H1 (cell line): Measurements from ENCODE around the gene LBX2. TPM values are rescaled to one million over a fixed set of nuclear protein-coding genes. Genes with fewer than 3 reads are reported as not detected.

Experiments used
- CTCF ChIA-PET: fragments of 300-600 bp; sonication (Branson Sonifier 250); formaldehyde crosslinking; loops from one replicate; lab custom pipeline; 2021; ENCODE audit not compliant: partially characterized antibody; lab: Charles Lee
- POLR2A ChIA-PET: fragments of 300-600 bp; sonication (Branson Sonifier 250); formaldehyde crosslinking; loops from one replicate; lab custom pipeline; 2021; ENCODE audit warnings: inconsistent platforms; ENCODE audit not compliant: partially characterized antibody; lab: Charles Lee
- DNase-seq, 2 experiments: peaks; one replicate each; pipeline versions ENCODE4 v3.0.0 to v3.0.0-alpha.2; 2010 to 2022; ENCODE audit warnings: low spot score in 2 of 2, low read depth in 1 of 2, mixed read lengths in 1 of 2
- FAIRE-seq: peaks from 2 replicates; lab custom pipeline; 2011; peaks lifted over from hg19 to GRCh38; lab: Jason Lieb, UNC
- H2AFZ ChIP-seq: 2 replicates; pipeline ENCODE4 v1.8.1; 2012; ENCODE audit warnings: low read length, inconsistent platforms
- H2AK5ac ChIP-seq: 2 replicates; pipeline ENCODE4 v1.6.1; 2013; ENCODE audit warnings: low read depth, low read length
- H2BK120ac ChIP-seq: replicated peaks from 2 replicates; pipeline ENCODE3; 2013; ENCODE audit warnings: low read depth, low read length, inconsistent platforms
- H2BK12ac ChIP-seq: 2 replicates; pipeline ENCODE4 v1.6.1; 2013; ENCODE audit warnings: low read depth, low read length
- H2BK15ac ChIP-seq: 2 replicates; pipeline ENCODE4 v1.6.1; 2013; ENCODE audit warnings: low read length
- H2BK20ac ChIP-seq: 2 replicates; pipeline ENCODE4 v1.6.1; 2013; ENCODE audit warnings: low read length
- H2BK5ac ChIP-seq: 2 replicates; pipeline ENCODE4 v1.6.1; 2013; ENCODE audit warnings: low read depth, low read length
- H3K14ac ChIP-seq: 2 replicates; pipeline ENCODE4 v1.6.1; 2013; ENCODE audit warnings: inconsistent platforms; ENCODE audit not compliant: insufficient read length
- H3K18ac ChIP-seq: 2 replicates; pipeline ENCODE4 v1.6.1; 2013; ENCODE audit warnings: low read length; ENCODE audit errors: extremely low read depth
- H3K23ac ChIP-seq: 2 replicates; pipeline ENCODE4 v1.6.1; 2013; ENCODE audit warnings: inconsistent platforms; ENCODE audit not compliant: insufficient read length
- H3K23me2 ChIP-seq: 2 replicates; pipeline ENCODE4 v1.6.1; 2013; ENCODE audit warnings: low read depth, low read length
- H3K27ac ChIP-seq: 2 replicates; pipeline ENCODE4 v1.6.1; 2011; ENCODE audit warnings: low read depth, low read length, inconsistent platforms
- H3K27me3 ChIP-seq, 4 experiments: replicated peaks in 1 of 4; 1 replicate in 1 of 4; 2 replicates in 3 of 4; pipeline versions ENCODE4 v1.6.1 to v1.8.1; 2011 to 2013; ENCODE audit warnings: low read length in 3 of 4, mild to moderate bottlenecking in 3 of 4, inconsistent platforms in 2 of 4, mixed read lengths in 2 of 4, moderate library complexity in 1 of 4; ENCODE audit not compliant: control insufficient read depth in 3 of 4, insufficient read depth in 3 of 4; ENCODE audit errors: extremely low read depth in 1 of 4
- H3K36me3 ChIP-seq, 4 experiments: 2 replicates each; pipeline versions ENCODE4 v1.6.1 to v1.8.1; 2011 to 2013; ENCODE audit warnings: mild to moderate bottlenecking in 4 of 4, low read length in 3 of 4, moderate library complexity in 2 of 4, control low read depth in 1 of 4, inconsistent platforms in 1 of 4; ENCODE audit not compliant: insufficient read depth in 4 of 4, control insufficient read depth in 2 of 4
- H3K4ac ChIP-seq: replicated peaks from 2 replicates; pipeline ENCODE3; 2013; ENCODE audit warnings: low read length, low read depth, mixed read lengths, inconsistent platforms; ENCODE audit not compliant: insufficient read length
- H3K4me1 ChIP-seq, 4 experiments: replicated peaks in 1 of 4; 1 replicate in 1 of 4; 2 replicates in 3 of 4; pipeline versions ENCODE4 v1.6.1 to v1.8.1; 2011 to 2013; ENCODE audit warnings: low read length in 3 of 4, inconsistent platforms in 2 of 4, mixed read lengths in 1 of 4; ENCODE audit not compliant: insufficient read depth in 4 of 4, control insufficient read depth in 3 of 4
- H3K4me2 ChIP-seq, 2 experiments: 2 replicates each; pipeline versions ENCODE4 v1.6.1 to v1.8.1; 2011 to 2013; ENCODE audit warnings: low read depth in 2 of 2, low read length in 2 of 2, control low read depth in 1 of 2, inconsistent platforms in 1 of 2, mild to moderate bottlenecking in 1 of 2; ENCODE audit not compliant: insufficient read depth in 1 of 2
- H3K4me3 ChIP-seq, 4 experiments: fragments of 200-600, 300-600 bp in 1 of 4; sonication (generic), shearing (Covaris generic), sonication (Bioruptor Twin) in 1 of 4; 2 replicates each; pipeline versions ENCODE4 v1.5.1 to v1.8.1; 2011 to 2016; ENCODE audit warnings: low read length in 4 of 4, low read depth in 3 of 4, control low read depth in 2 of 4, inconsistent platforms in 2 of 4, mild to moderate bottlenecking in 2 of 4, mixed read lengths in 1 of 4, moderate library complexity in 1 of 4; ENCODE audit not compliant: insufficient read depth in 2 of 4; ENCODE audit errors: extremely low read depth in 1 of 4
- H3K56ac ChIP-seq: replicated peaks from 2 replicates; pipeline ENCODE3; 2013; ENCODE audit warnings: low read depth, mild to moderate bottlenecking, mixed read lengths, low read length, inconsistent platforms; ENCODE audit not compliant: insufficient read length
- H3K79me1 ChIP-seq: 2 replicates; pipeline ENCODE4 v1.6.1; 2013; ENCODE audit warnings: low read depth, low read length, control low read depth
- H3K79me2 ChIP-seq, 2 experiments: 2 replicates each; pipeline versions ENCODE4 v1.6.1 to v1.8.1; 2012 to 2013; ENCODE audit warnings: low read length in 2 of 2, mild to moderate bottlenecking in 2 of 2, inconsistent platforms in 1 of 2; ENCODE audit not compliant: insufficient read depth in 2 of 2, control insufficient read depth in 1 of 2
- H3K9ac ChIP-seq, 4 experiments: replicated peaks in 1 of 4; 1 replicate in 1 of 4; 2 replicates in 3 of 4; pipeline versions ENCODE4 v1.6.1 to v1.8.1; 2011 to 2013; ENCODE audit warnings: low read depth in 3 of 4, low read length in 3 of 4, control low read depth in 2 of 4, mild to moderate bottlenecking in 2 of 4, moderate library complexity in 2 of 4, inconsistent platforms in 1 of 4; ENCODE audit errors: extremely low read depth in 1 of 4
- H3K9me3 ChIP-seq, 2 experiments: 2 replicates each; pipeline versions ENCODE4 v1.6.1 to v1.8.1; 2012 to 2013; ENCODE audit warnings: mild to moderate bottlenecking in 2 of 2, moderate library complexity in 2 of 2, control low read depth in 1 of 2, inconsistent platforms in 1 of 2, low read depth in 1 of 2, low read length in 1 of 2, mixed read lengths in 1 of 2; ENCODE audit not compliant: insufficient read depth in 2 of 2
- H4K20me1 ChIP-seq, 2 experiments: replicated peaks in 1 of 2; 2 replicates each; pipeline versions ENCODE3 to v1.8.1; 2011 to 2013; ENCODE audit warnings: inconsistent platforms in 2 of 2, low read length in 2 of 2, mild to moderate bottlenecking in 1 of 2; ENCODE audit not compliant: insufficient read depth in 2 of 2, control insufficient read depth in 1 of 2
- H4K5ac ChIP-seq: 2 replicates; pipeline ENCODE4 v1.6.1; 2013; ENCODE audit warnings: low read length, low read depth, mixed read lengths, inconsistent platforms; ENCODE audit not compliant: insufficient read length
- H4K8ac ChIP-seq: 2 replicates; pipeline ENCODE4 v1.8.0; 2013; ENCODE audit warnings: mild to moderate bottlenecking, moderate library complexity, low read length, inconsistent platforms; ENCODE audit not compliant: insufficient read depth; ENCODE audit errors: extremely low read depth
- H4K91ac ChIP-seq: replicated peaks from 2 replicates; pipeline ENCODE3; 2013; ENCODE audit warnings: low read length, mixed read lengths, inconsistent platforms; ENCODE audit not compliant: insufficient read length
- EP300 ChIP-seq, 2 experiments: IDR thresholded peaks; 1 replicate in 1 of 2; 2 replicates in 1 of 2; pipeline ENCODE4 v1.6.1; 2011 to 2012; ENCODE audit warnings: low read depth in 2 of 2, low read length in 2 of 2, mild to moderate bottlenecking in 2 of 2, borderline replicate concordance in 1 of 2, inconsistent platforms in 1 of 2, moderate library complexity in 1 of 2
- EZH2 ChIP-seq: fragments of 200-600 bp; sonication (generic); IDR thresholded peaks from 2 replicates; pipeline ENCODE4 v1.7.1; 2012; ENCODE audit warnings: low read depth, mild to moderate bottlenecking, moderate library complexity, low read length, inconsistent platforms; ENCODE audit not compliant: severe bottlenecking
- NRF1 ChIP-seq: IDR thresholded peaks from 2 replicates; pipeline ENCODE4 v1.6.1; 2011; ENCODE audit warnings: mild to moderate bottlenecking, low read depth, low read length, improper control_type of control experiment
- RNF2 ChIP-seq: fragments of 200-900, 300-1000 bp; sonication (generic); IDR thresholded peaks from 2 replicates; pipeline ENCODE4 v1.7.1; 2016; ENCODE audit warnings: borderline replicate concordance, low read depth, mild to moderate bottlenecking, antibody characterized with exemption, low read length; ENCODE audit not compliant: poor library complexity, severe bottlenecking; ENCODE audit errors: missing control alignments
- whole genome bisulfite sequencing, 2 experiments: shearing (Covaris generic) in 1 of 2; methylation state at CpG; one replicate each; pipeline versions ENCODE4 v1.1.6 to v1.1.7; 2013 to 2015; ENCODE audit warnings: low lambda C conversion rate in 2 of 2, mixed read lengths in 2 of 2, inconsistent platforms in 1 of 2, low coverage in 1 of 2, missing lambda C conversion rate in 1 of 2; ENCODE audit not compliant: insufficient replicate concordance in 2 of 2, insufficient coverage in 1 of 2, insufficient read length in 1 of 2; ENCODE audit errors: extremely low coverage in 1 of 2, missing lambda C conversion rate in 1 of 2; 5-methylcytosine and 5-hydroxymethylcytosine counted together
- polyA plus RNA-seq, 7 experiments: library from polyadenylated mRNA; depleted of rRNA in 3 of 7; stranded (reverse) in 5 of 7; unstranded in 2 of 7; fragments of >200 nt in 5 of 7; fragments of 200-250 nt in 2 of 7; gene quantifications; 1 replicate in 5 of 7; 2 replicates in 1 of 7; 4 replicates in 1 of 7; pipeline versions ENCODE4 v1.2.1 to v1.2.3, GENCODE V29; 2011 to 2013; ENCODE audit warnings: missing spikeins in 2 of 7, mixed read lengths in 2 of 7
- total RNA-seq: library from RNA; stranded (reverse); fragmentation: NEBNext Ultra II Directional; extraction: Animal tissue kit (Norgen Biotek cat#: 25700); gene quantifications from 2 replicates; pipeline ENCODE4 v1.2.1, GENCODE V29; 2021
- TF ChIP-seq, protein P1 (sequence below): IDR thresholded peaks from 2 replicates; pipeline ENCODE4 v1.6.1; 2011; ENCODE audit warnings: low read depth, mild to moderate bottlenecking, low read length; ENCODE audit not compliant: insufficient read depth

The LBX2 gene
- total and polyA plus RNA-seq, 2 of the 8 experiments (the other 6 are each of a cell fraction or from before 2014, with no cell fraction given), result 0.27 TPM; not detected in 1

DNA sequence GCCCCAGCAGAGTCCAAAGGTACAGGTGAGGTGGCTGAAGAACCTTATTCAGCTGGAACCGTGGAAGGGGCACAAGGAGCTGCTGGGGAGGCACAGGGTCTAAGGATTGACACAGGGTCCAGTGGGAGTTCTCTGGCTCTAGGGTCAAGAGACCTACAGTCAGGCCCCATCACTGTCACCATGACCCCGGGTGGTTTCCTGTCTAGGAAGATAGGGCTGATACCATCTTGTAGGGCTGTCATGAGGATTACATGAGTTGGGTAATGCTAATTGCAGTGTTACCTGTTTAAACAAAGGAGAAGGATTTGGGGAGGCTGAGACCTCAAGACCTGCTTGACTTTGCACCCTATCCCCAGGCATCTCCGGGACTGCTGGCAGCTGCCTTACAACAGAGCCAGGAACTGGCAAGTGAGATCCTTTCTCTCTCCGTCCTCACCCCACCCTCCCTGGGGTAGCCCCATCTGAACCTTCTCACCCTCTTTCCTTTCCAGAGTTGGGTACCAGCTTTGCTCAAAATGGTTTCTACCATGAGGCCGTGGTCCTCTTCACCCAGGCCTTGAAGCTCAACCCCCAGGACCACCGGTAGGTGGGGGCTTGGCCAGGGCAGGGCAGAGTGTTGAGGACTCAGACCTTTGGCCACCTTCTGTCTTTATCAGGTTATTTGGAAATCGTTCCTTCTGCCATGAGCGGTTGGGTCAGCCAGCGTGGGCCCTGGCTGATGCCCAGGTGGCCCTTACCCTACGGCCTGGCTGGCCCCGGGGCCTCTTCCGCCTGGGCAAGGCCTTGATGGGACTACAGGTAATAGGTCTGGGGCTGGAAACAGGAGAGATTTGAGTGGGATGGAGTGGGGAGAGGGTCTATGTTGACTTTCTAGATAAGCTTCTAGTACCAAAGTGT lies 7.5 kb downstream of the LBX2 start:
- H3K27me3 ChIP-seq, result peaks cover 10 to 20% (median 19%) of the 10 kb centered on the region in 4 experiments
- no peaks in the 10 kb centered on the region for H3K79me2 ChIP-seq
- no peaks in the 10 kb centered on the region for H3K4me1 ChIP-seq
- peaks cover 2 to 11% of the 10 kb centered on the region in 2 experiments for H4K20me1 ChIP-seq
- H3K36me3 ChIP-seq, result peaks cover 7 to 22% (median 18%) of the 10 kb centered on the region in 4 experiments
- no peaks in the 10 kb centered on the region for H3K79me1 ChIP-seq
- CTCF ChIA-PET, result interaction anchor here (0.6 to 6.9 kb wide), 9 partner anchors 8 to 201 kb away, joined by 3 to 37 read pairs (median 3); partner anchors contain the start of genes CCDC142 and TTC31
- no peak overlapping the region for H3K9ac ChIP-seq
- H2AK5ac ChIP-seq, result no peak overlapping the region
- POLR2A ChIA-PET, result interaction anchor here (1.7 to 4.6 kb wide), 3 partner anchors 9 to 17 kb away, joined by 4 to 17 read pairs (median 5); partner anchors contain the start of genes CCDC142 and TTC31
- H3K4me3 ChIP-seq, result no peak overlapping the region
- no peak for FAIRE-seq
- no peak overlapping the region for H2BK15ac ChIP-seq
- H4K8ac ChIP-seq, result no peak overlapping the region
- H3K18ac ChIP-seq, result no peak overlapping the region
- TF ChIP-seq RNF2 (no peak), NRF1 (no peak), EZH2 (no peak), EP300 (IDR thresholded peaks at IDR 0.05; ENCODE audit: borderline replicate concordance in 1 of 2, low read depth in 2 of 2, low read length in 2 of 2) (no peak)
- TF ChIP-seq, protein P1, sequence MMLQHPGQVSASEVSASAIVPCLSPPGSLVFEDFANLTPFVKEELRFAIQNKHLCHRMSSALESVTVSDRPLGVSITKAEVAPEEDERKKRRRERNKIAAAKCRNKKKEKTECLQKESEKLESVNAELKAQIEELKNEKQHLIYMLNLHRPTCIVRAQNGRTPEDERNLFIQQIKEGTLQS, result no peak
- H3K56ac ChIP-seq, result no peak overlapping the region
- no peak overlapping the region for H2AFZ ChIP-seq
- H3K27ac ChIP-seq, result no peak overlapping the region
- H3K4ac ChIP-seq, result no peak overlapping the region
- no peak overlapping the region for H2BK5ac ChIP-seq
- H2BK12ac ChIP-seq, result no peak overlapping the region
- no peak overlapping the region for H3K4me2 ChIP-seq
- no peak for DNase-seq
- no peak overlapping the region for H4K91ac ChIP-seq
- WGBS, 2 experiments, result 92% methylated on average over 12 of the region's 12 CpGs; no CpG with 5 or more reads in 1 of the 2 experiments
- H4K5ac ChIP-seq, result no peak overlapping the region
- H2BK120ac ChIP-seq, result no peak overlapping the region
- no peak overlapping the region for H3K14ac ChIP-seq
- no peak overlapping the region for H2BK20ac ChIP-seq
- H3K23ac ChIP-seq, result no peak overlapping the region
- H3K9me3 ChIP-seq, result no peaks in the 10 kb centered on the region
- H3K23me2 ChIP-seq, result no peaks in the 10 kb centered on the region
